GM21515 (cell line): ENCODE measurements around the gene GSN.

ENCODE experiments used
- ATAC-seq: cut with Tn5 transposase; IDR thresholded peaks from one replicate; pipeline ENCODE4 v1.9.1; 2021; ENCODE audit not compliant: unreplicated experiment

GSN gene

DNA sequence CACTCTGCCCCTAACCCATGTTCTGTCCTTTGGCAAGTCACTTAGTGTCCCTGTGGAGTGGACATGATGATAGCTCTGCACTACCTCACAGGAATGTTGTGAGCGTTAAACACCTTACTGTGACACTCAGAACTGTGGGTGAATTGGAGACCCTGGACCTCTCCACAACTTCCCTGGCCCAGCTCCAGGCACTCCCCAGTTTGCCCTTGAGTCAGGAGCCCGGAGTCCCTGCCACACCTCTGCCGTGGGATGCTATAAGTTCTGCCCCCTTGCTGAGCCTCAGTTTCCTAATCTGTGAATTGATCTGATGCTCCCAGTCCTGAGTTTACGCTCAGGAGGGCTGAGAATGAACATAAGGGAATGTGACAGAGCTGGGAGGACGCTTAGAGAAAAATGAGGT is 34.4 kb downstream of the GSN start:
- no peak for ATAC-seq

DNA sequence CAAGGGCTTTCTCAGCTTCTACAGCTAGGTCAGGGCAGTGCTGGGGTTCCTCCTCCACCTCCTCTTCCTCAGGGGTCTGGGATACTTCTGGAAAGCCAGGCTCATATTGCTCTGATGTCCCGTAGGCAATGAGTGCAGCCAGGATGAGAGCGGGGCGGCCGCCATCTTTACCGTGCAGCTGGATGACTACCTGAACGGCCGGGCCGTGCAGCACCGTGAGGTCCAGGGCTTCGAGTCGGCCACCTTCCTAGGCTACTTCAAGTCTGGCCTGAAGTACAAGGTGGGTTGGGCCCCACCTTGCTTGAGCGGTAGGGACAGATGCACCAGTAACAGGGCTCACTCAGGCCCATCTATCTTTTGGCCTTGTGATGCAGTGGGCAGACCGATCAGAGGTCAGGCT is 34.8 kb downstream of the GSN start:
- ATAC-seq, result no peak

DNA sequence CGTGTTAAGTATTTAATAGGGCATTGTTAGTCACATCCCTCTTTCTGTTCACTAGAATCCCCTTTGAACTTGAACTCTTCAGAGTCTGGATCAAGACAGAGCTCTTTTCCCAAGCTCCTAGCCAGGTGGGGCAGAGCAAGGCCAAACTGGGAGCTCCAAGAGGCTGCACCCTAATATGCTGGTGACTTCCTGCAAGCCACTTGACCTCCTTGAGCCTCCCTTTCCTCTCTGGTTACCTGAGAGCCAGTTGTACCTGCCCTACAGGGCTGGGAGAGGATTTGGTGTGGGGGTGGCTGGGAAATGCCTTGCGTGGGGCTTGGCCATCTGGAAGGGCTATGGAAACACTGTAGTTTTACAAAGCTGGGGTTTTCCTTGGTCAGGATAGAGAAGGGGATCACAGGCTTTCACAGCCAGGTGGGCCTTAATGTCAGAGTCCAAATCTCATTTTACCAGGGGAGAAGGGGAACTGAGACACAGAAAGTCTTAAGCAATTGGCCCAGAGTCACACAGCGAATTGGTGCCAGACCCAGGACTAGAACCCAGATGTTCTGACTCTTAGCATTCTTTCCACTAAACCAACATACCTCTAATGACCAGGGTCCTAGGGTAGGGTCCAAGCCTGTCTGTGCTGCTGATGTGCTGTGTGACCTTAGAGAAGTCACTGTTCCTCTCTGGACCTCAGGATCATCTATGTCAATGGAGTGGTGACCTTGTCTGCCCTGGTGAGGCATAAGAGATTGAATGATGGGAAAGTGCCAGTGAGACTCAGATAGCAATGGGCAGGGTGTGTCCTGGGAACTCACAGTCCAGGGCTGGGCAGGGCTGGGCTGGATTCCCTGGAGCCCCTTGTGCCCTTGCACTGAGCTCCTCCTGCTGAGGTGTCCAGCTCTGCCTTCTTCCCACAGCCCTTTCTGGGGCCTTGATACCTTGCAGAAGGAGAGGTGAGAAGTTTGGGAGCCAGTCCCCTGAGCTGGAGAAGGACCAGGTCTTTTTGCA is 35.8 kb downstream of the GSN start:
- ATAC-seq, result no peak

DNA sequence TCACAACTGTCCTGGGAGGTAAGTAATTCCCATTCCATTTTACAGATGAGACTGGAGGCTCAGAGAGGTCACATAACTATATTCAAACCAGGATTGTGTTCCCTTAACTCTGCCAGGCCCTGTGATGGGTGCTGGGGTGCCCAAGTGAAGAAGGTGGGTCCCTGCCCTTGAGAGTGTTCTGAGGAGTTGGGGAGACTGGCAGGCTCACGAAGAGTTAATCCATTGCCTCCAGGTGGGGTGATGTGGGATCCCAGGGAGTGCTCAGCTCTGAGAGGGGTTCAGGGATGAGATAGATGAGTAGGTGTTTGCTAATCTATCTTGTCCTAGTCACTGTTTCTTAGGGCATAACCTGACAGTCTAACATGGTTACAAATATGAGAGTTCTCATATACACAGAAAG is 36.7 kb downstream of the GSN start:
- ATAC-seq, result no peak

DNA sequence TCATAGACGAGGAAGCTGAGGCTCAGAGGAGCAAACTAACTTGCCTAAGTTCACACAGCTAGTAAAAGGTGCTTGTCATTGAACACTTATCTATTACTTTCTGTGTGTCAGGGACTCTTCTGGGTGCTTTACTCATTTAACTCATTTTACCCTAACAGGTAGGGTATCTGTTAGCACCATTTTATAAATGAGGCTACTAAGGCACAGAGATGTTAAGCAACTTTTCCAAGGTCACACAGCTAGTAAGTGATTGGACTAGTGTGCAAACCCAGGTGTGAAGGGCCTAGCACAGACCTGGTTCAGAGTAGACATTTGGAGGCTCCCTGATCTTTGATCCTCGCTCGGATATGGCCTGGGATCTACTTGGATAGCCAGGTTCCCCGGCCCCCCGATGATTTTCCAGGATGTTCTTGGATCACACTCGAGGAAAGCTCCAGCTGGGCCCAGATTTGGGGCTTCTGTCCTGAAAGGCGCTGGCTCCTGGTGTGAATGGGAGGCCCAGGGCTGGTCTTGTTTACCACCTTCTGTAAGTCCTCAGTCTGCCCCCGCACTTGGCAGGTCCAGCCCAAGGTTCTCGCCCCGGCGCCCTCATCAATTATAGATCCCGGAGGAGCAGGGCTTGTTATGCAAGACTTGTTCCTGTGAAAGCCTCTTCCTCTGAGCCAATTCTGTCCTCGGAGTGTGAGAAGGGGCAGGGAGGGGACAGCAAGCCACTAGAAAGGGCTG is 37.5 kb downstream of the GSN start:
- ATAC-seq, result no peak

DNA sequence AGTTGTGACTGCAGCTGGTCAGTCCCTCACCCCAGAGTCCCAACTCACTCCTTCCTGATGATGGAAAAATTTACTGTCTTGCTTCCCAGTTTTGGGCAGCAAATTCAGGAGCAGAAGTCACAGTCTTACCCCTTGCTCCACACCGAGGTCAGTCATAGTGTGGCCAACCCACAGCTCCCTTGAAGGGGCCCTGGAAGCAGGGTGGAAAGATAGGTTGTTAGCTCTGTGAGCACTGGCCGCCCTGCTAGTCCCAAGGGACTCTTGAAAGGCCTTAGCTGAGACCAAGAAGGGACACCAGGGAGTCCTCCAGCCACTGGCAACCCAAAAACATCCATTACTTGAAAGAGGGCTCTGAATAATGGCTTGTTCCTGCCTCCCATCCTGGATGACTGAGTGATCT is 40.0 kb downstream of the GSN start:
- no peak for ATAC-seq

DNA sequence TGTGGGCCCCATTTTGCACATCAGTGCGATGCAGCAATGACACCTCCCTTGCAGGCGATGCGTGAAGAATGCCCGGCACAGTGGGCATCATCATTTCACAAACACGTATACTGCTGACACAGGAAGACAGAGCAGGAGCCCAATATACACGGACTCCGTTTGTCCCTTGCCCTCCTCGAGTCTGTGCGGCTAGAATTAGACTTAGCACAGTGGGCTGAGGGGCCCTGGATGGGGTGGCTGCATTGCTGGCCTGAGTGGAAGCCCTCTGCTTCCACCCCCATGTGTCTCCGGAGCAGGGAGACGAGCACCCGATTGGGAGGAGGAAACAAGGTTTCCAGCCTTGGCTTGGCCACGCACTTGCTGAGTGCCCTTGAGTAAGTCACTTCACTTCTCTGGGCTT is 40.8 kb downstream of the GSN start:
- ATAC-seq, result no peak

DNA sequence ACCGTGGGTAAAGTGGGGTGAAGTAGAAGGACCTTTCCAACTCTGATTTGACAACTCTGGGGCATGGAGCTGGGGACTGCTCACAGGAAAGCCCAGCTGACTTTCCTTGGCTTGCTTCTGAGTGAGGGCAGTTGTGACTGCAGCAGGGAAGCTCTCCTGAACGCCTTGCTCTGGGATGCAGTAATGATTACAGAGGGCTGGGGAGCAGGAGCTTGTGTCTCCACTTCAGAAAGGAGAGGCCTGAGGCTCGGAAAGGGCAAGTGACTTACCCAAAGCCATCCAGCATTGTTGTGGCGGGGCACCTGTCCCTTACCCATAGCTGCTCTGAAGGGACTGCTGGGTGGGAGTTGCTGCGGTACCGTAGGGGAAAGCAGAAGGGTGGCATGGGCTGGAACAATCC is 41.2 kb downstream of the GSN start:
- ATAC-seq, result no peak

DNA sequence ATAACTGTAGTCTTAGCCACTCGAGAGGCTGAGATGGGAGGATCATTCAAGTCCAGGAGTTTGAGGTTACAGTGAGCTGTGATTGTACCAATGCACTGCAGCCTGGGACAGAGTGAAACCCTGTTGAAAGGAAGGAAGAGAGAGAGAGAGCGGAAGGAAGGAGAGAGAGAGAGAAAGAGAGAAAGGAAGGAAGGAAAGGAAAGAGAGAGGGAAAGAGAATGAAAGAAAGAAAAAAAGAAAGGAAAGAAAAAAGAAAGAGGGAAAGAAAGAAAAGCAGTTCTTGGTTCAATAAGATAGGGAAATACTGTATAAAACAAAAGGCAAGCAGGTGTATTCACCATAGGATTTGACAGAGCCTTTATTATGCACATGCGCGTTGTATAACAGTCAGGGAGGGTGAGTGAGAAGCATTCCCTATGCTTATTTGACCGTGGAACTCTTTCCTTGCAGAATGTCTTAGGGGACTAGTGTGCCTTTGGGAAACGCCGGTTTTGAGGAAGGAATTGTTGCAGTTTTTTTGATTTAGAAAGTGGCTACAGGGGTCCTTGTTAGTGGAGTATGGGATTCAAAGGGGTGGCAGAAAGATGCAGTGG is 42.0 kb downstream of the GSN start:
- ATAC-seq, result no peak

DNA sequence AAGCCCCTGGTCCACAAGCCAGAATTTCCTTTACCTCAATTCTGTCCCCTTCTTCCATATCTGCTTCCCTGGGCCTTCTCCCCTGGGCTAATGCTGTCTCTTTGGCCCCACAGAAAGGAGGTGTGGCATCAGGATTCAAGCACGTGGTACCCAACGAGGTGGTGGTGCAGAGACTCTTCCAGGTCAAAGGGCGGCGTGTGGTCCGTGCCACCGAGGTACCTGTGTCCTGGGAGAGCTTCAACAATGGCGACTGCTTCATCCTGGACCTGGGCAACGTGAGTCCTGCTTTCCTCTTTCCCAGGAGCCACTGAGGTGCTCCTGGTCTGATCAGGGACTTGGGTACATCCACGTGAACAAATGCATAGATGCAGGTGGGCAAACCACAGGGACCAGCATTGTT is 42.6 kb downstream of the GSN start:
- ATAC-seq, result no peak

DNA sequence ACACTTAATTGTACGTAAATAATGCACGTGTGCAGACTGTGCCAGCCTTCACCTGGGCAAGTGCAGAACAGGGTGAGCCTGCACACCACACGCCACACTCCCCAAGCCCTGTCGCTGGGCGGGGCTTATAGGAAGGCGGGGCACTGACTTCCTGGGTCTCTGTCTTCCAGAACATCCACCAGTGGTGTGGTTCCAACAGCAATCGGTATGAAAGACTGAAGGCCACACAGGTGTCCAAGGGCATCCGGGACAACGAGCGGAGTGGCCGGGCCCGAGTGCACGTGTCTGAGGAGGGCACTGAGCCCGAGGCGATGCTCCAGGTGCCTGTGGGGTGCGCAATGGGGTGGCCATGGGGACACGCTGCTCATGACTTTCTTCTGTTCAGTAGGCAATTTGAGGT is 44.2 kb downstream of the GSN start:
- ATAC-seq, result no peak

DNA sequence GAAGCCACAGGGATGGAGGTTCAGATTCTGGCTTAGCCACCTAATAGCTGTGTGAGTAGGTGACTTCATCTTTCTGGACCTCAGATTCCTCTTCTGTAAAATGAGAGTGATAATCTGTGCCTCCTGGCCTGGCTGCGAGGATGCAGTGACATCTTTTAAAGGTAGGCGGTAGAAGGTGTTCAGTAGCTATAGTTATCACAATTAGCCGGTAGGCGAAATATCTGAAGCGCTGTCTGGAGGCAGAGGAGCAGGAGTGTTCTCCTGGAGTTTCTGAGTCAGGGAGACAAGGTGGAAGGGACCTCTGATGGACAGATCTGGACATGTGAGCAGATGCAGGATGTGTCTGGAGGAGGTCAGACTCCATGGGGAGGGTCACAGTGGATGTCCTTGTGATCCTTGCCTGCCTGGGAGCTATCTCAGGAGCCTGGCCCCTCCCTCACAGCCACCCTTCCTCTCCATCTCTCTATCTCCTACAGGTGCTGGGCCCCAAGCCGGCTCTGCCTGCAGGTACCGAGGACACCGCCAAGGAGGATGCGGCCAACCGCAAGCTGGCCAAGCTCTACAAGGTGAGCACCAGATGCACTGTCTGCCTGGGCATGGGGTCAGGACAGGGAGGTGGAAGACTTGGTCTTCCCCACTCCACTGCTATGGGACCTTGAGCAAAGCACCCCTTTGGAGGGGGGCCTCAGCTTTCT is 45.6 kb downstream of the GSN start:
- ATAC-seq, result no peak

DNA sequence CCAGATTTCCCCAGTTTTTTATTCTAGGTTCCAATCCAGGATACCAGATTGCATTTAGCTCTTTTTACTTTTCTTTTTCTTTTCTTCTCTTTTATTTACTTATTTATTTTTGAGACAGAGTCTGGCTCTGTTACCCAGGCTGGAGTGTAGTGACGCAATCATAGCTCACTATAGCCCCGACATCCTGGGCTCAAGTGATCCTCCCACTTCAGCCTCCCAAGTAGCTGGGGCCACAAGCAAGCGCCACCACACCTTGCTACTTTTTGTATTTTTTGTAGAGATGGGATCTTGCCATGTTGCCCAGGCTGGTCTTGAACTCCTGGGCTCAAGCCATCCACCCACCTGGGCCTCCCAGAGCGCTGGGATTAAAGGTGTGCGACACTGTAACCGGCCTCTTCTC is 48.4 kb downstream of the GSN start:
- no peak for ATAC-seq

DNA sequence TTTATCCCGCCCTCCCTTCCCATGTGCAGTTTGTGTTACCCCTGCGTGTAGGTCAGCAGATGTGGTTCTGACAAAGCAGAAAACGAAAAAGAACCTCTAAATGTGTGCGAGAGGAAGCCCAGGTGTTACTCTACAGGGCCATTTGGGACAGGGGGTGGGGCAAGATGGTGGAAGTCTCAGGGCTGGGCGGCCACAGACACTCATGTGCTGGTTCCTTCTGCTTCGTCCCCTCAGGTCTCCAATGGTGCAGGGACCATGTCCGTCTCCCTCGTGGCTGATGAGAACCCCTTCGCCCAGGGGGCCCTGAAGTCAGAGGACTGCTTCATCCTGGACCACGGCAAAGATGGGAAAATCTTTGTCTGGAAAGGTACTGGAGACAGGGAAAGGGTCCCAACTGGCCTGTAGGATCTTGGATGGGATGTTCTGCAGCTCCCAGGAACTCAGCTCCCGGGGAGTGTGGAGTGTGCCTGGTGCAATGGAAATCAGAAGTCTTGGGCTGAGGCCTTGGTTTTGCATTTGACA is 49.0 kb downstream of the GSN start:
- no peak for ATAC-seq

DNA sequence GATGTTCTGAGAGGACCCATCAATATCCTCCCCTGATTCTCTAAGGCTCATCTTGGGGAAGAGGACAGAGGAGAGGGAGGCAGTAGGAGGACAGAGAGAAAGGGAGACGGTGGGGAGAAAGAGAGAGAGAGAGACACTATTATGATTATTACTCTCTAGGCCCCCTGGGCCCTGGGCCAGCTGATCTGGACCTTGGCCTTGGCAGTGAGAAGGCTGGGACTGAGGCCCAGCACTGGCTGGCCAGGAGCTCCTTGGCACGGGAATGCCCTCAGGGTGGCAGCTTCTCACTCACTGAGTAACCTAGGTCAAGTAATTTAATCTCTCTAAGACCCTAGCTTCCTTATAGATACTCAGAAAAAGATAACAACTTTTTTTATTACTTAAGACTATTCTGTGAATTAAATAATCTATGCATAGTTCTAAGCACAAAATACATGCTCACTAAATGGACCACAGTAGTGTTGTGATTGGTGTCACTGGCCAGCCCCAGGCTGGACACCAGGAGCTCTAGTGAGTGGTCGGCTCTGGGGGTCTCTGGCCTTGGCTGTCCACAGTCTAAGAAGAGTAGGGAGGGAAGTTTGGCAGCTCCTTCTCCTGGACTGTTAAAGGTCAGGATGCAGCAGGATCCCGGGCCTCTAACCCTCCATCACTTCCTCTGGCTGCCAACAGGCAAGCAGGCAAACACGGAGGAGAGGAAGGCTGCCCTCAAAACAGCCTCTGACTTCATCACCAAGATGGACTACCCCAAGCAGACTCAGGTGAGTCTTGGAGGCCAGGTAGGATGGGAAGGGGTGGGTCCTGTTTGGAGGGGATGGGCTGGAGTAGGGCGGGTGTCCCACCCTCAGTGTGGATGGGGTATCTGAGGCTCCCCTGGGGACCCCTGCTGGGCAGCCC is 50.0 kb downstream of the GSN start:
- no peak for ATAC-seq

DNA sequence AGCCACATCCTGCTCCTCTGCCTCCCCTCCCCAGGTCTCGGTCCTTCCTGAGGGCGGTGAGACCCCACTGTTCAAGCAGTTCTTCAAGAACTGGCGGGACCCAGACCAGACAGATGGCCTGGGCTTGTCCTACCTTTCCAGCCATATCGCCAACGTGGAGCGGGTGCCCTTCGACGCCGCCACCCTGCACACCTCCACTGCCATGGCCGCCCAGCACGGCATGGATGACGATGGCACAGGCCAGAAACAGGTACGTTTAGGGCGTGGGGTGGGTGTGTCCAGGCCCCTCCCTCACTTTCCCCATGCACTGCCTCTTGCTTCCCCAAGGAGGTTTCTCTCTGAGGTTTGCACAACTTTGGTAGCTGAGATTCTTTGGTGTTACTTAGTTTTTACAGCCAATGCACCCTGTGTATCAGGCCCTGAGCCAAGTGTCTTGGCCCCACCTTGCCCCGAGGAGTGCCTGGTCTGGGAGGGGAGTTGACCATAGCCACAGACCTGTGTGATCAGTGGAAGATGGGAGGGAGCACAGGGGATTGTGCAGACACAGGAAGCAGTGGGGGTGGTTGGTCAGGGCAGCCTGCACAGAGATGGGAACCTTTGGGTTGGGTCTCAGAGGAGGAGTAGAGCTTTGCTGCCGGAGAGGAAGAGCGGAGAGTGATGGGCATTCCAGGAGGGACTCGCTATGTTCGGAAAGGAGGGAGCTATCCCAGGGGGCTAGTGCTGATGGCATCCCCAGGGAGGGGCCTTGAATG is 50.8 kb downstream of the GSN start:
- ATAC-seq, result no peak

DNA sequence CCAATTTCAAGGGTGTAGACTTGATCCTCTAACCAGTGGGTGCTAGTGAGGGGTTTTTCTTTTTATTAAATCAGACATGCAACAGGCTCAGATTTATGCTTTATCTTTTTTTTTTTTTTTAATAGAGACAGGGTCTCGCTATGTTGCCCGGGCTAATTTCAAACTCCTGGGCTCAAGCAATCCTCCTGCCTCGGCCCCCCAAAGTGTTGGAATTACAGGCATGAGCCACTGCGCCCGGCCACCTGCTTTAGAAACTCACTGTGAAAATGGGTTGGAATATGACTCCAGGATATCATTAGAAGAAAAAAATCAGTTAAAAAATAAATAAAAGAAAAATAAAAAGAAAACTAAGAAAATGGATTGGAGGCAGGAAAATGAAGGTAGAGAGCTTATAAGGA is 51.4 kb downstream of the GSN start:
- ATAC-seq, result no peak

DNA sequence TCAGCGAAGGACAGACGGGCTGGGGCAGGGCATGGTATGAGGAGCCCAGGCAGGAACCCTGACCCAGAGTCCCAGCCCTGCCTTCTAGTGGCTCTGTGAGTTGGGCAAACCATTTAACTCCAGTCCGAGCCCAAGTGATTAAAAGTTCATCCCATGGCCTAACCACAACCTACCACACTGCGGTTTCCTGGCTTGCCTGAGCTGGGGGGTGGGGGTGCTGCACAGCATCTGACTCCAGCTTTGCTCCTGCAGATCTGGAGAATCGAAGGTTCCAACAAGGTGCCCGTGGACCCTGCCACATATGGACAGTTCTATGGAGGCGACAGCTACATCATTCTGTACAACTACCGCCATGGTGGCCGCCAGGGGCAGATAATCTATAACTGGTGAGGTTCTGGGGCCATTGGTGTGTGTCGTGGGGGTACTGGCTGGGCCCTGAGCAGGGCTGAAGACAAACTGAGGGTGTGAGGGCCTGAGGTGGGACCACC is 53.1 kb downstream of the GSN start:
- ATAC-seq, result no peak

DNA sequence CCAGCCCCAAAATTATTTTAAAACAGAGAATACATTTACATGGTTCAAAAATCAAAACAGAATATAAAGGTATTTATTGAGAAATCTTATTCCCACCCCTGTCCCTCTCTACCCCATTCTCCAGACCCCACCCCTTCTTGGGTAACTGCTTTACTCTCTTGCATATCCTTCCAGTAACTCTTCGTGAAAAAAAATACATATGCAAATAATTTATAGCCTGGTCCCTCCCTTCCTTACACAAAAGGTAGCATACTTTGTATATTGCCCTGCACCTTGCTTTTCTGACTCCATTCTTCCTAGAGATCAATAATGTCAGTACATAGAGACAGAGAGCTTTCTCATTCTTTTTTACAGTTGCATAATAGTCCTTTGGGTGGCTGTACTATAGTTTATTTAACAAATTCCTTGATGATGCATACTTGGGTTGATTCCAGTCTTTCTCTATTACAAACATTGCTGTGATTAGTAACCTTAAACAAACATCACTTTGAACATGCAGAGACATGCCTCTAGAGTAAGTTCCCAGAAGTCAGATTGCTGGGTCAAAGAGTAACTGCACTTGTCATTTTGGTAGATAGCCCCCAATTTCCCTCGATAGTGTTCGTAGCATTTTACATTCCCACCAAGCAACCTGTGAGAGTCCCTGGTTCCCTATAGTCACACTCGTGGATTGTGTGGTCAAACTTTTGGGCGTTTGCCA is 54.2 kb downstream of the GSN start:
- ATAC-seq, result no peak
